ENCODE measurements around the gene ABHD18.
A peak's percentile ranks its signal among the peaks of the same experiment; 100 is the strongest.

ABHD18 gene

DNA sequence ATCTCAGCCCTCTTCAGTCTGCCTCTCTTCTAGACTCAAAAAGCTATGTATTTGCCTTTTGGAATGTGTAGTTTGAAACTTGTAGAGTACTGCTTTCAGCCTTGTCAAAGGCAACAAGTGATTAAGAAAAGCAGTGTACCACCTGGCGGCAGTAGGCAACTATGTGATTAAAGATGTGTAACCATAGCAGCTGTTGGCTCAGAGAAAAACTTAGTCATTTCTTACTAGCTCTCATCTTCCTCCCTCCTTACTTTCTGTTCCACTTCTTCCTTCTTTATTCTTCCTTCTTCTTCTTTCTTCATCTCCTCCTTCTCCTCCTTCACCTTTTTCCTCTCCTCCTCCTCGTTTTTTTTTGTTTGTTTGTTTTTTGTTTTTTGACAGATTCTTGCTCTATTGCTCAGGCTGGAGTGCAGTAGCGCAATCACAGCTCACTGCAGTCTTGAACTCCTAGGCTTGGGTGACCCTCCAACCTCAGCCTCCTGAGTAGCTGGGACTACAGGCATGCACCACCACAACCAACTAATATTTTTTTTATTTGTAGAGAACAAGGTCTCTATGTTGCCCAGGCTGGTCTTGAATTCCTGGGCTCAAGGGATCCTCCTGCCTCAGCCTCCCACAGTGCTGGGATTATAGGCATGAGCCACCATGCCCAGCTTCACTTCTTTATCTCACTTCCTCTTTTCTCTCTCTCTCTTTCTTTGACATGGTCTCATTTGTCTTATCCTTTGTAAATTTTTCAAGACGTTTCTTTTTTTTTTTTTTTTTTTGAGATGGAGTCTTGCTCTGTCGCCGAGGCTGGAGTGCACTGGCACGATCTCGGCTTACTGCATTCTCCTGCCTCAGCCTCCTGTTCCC lies 32.6 kb downstream of the ABHD18 start:
- TF ChIP-seq TOX (CRISPR knock-in tag; IDR thresholded peaks at IDR 0.05; ENCODE audit: borderline replicate concordance) (no peak), ZFP30 (CRISPR knock-in tag; IDR thresholded peaks at IDR 0.05) (no peak), CSDC2 (CRISPR knock-in tag; IDR thresholded peaks at IDR 0.05) (no peak)
- peak; percentile 62; the same call in 2 of the 3 replicates for ATAC-seq

DNA sequence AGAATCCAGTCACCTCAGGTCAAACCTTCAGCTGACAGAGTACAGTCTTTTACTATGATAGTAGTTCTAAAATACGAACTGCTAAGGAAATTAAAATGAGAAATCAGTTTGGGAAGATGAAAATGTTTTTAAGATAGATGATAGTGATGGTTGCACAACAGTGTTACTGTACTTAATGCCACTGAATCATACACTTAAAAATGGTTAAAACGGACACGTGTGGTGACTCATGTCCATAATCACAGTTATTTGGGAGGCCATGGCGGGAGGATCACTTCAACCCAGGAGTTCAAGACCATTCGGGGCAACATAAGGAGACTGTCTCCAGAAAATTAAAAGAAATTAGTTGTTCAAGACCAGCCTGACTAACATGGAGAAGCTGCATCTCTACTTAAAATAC lies 41.4 kb downstream of the ABHD18 start:
- no peak for TF ChIP-seq ISL1 (CRISPR knock-in tag; IDR thresholded peaks at IDR 0.05)
- TF ChIP-seq TOX (CRISPR knock-in tag; IDR thresholded peaks at IDR 0.05; ENCODE audit: borderline replicate concordance) = no peak
- no peak for TF ChIP-seq PPARA (CRISPR knock-in tag; IDR thresholded peaks at IDR 0.05; ENCODE audit: borderline replicate concordance)
- no peak for TF ChIP-seq ZNF8 (CRISPR knock-in tag; IDR thresholded peaks at IDR 0.05)
- TF ChIP-seq ZNF565 (CRISPR knock-in tag; conservative IDR thresholded peaks at IDR 0.05; ENCODE audit: low read depth) = no peak
- TF ChIP-seq RARB (CRISPR knock-in tag; IDR thresholded peaks at IDR 0.05) = no peak
- TF ChIP-seq GLIS3 (CRISPR knock-in tag; IDR thresholded peaks at IDR 0.05) = no peak
- no peak for TF ChIP-seq SNAI2 (CRISPR knock-in tag; IDR thresholded peaks at IDR 0.05)
- TF ChIP-seq ZC3H10 (CRISPR knock-in tag; IDR thresholded peaks at IDR 0.05) = no peak
- no peak for TF ChIP-seq ZFP3 (CRISPR knock-in tag; IDR thresholded peaks at IDR 0.05)
- ATAC-seq = no peak

DNA sequence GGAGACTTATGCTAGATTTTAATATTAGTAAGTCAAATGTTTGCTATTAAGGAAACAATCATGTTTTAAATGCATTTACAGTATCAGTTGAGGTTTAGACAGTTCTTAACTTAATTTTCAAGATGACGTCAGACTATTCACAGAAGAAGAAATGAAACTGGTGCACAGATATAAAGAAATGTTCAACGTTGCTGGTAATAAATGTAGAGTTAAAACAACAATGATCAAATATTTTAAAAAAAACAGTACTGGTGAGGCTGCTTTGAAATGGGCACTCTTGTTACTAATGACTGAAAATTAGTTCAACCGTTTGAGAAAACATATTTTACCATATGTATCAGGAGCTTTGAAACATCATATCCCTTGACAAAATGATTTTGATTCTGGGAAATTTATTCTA lies 44.2 kb downstream of the ABHD18 start:
- ATAC-seq = no peak
- no peak for TF ChIP-seq ZFP3 (CRISPR knock-in tag; IDR thresholded peaks at IDR 0.05)
- TF ChIP-seq, protein P1, sequence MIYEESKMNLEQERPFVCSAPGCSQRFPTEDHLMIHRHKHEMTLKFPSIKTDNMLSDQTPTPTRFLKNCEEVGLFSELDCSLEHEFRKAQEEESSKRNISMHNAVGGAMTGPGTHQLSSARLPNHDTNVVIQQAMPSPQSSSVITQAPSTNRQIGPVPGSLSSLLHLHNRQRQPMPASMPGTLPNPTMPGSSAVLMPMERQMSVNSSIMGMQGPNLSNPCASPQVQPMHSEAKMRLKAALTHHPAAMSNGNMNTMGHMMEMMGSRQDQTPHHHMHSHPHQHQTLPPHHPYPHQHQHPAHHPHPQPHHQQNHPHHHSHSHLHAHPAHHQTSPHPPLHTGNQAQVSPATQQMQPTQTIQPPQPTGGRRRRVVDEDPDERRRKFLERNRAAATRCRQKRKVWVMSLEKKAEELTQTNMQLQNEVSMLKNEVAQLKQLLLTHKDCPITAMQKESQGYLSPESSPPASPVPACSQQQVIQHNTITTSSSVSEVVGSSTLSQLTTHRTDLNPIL (CRISPR knock-in tag; IDR thresholded peaks at IDR 0.05; ENCODE audit: low read depth) = 0 out of 2 replicates have a peak, but pooled peaks have one; percentile 33

DNA sequence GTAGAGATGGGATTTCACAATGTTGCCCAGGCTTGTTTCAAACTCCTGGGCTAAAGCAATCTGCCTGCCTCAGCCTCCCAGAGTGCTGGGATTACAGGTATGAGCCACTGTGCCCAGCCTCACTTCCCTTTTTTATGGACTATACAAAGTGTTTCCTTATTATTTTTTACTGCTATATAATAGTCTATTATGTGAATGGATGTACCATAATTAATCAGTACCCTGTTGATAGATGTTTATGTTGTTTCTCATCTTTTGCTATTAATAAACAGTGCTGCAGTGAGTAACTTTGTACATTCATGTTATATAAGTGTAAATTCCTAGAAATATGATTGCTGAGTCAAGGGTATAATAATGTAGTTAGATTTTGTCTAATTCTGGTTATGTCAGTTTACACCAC lies 60.1 kb downstream of the ABHD18 start:
- TF ChIP-seq CSDC2 (CRISPR knock-in tag; IDR thresholded peaks at IDR 0.05) (no peak), ZNF8 (CRISPR knock-in tag; IDR thresholded peaks at IDR 0.05) (peak; percentile 90), SNAI2 (CRISPR knock-in tag; IDR thresholded peaks at IDR 0.05) (no peak), TCF4 (CRISPR knock-in tag; IDR thresholded peaks at IDR 0.05; ENCODE audit: borderline replicate concordance) (no peak)
- TF ChIP-seq, protein P1 (CRISPR knock-in tag; IDR thresholded peaks at IDR 0.05; ENCODE audit: low read depth) = no peak
- no peak for ATAC-seq

DNA sequence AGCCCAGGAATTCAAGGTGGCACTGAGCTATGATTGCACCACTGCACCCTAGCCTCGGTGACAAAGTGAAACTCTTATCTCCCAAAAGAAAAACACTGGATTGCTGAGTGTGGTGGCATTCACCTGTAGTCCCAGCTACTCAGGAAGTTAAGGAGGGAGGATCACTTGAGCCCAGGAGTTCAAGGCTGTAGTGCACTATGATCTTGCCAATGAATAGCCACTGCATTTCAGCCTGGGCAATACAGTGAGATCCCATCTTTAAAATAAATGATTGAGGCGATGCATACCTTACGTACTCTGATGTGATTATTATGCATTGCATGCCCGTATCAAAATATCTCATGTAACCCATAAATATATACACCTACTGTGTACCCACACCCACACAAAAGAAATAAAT lies 64.7 kb downstream of the ABHD18 start:
- no peak for ATAC-seq
- TF ChIP-seq RARB (CRISPR knock-in tag; IDR thresholded peaks at IDR 0.05) = no peak
- TF ChIP-seq ISL1 (CRISPR knock-in tag; IDR thresholded peaks at IDR 0.05) = no peak
- TF ChIP-seq ZNF8 (CRISPR knock-in tag; IDR thresholded peaks at IDR 0.05) = no peak
- TF ChIP-seq OSR1 (CRISPR knock-in tag; IDR thresholded peaks at IDR 0.05) = no peak
- TF ChIP-seq CSDC2 (CRISPR knock-in tag; IDR thresholded peaks at IDR 0.05) = no peak
- TF ChIP-seq, protein P2, sequence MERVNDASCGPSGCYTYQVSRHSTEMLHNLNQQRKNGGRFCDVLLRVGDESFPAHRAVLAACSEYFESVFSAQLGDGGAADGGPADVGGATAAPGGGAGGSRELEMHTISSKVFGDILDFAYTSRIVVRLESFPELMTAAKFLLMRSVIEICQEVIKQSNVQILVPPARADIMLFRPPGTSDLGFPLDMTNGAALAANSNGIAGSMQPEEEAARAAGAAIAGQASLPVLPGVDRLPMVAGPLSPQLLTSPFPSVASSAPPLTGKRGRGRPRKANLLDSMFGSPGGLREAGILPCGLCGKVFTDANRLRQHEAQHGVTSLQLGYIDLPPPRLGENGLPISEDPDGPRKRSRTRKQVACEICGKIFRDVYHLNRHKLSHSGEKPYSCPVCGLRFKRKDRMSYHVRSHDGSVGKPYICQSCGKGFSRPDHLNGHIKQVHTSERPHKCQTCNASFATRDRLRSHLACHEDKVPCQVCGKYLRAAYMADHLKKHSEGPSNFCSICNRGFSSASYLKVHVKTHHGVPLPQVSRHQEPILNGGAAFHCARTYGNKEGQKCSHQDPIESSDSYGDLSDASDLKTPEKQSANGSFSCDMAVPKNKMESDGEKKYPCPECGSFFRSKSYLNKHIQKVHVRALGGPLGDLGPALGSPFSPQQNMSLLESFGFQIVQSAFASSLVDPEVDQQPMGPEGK (CRISPR knock-in tag; IDR thresholded peaks at IDR 0.05; ENCODE audit: borderline replicate concordance) = no peak
- no peak for TF ChIP-seq ZNF70 (CRISPR knock-in tag; IDR thresholded peaks at IDR 0.05)
- TF ChIP-seq ZFP30 (CRISPR knock-in tag; IDR thresholded peaks at IDR 0.05) = no peak
- no peak for TF ChIP-seq ZNF565 (CRISPR knock-in tag; conservative IDR thresholded peaks at IDR 0.05; ENCODE audit: low read depth)
- no peak for TF ChIP-seq ZC3H10 (CRISPR knock-in tag; IDR thresholded peaks at IDR 0.05)
- TF ChIP-seq, protein P3, sequence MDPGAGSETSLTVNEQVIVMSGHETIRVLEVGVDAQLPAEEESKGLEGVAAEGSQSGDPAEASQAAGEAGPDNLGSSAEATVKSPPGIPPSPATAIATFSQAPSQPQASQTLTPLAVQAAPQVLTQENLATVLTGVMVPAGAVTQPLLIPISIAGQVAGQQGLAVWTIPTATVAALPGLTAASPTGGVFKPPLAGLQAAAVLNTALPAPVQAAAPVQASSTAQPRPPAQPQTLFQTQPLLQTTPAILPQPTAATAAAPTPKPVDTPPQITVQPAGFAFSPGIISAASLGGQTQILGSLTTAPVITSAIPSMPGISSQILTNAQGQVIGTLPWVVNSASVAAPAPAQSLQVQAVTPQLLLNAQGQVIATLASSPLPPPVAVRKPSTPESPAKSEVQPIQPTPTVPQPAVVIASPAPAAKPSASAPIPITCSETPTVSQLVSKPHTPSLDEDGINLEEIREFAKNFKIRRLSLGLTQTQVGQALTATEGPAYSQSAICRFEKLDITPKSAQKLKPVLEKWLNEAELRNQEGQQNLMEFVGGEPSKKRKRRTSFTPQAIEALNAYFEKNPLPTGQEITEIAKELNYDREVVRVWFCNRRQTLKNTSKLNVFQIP (CRISPR knock-in tag; IDR thresholded peaks at IDR 0.05; ENCODE audit: borderline replicate concordance, low read depth) = no peak
- TF ChIP-seq, protein P1 (CRISPR knock-in tag; IDR thresholded peaks at IDR 0.05; ENCODE audit: low read depth) = no peak
- TF ChIP-seq ESRRG (CRISPR knock-in tag; IDR thresholded peaks at IDR 0.05) = no peak
- TF ChIP-seq TOX (CRISPR knock-in tag; IDR thresholded peaks at IDR 0.05; ENCODE audit: borderline replicate concordance) = no peak
- TF ChIP-seq ZFP3 (CRISPR knock-in tag; IDR thresholded peaks at IDR 0.05) = no peak
- TF ChIP-seq, protein P4, sequence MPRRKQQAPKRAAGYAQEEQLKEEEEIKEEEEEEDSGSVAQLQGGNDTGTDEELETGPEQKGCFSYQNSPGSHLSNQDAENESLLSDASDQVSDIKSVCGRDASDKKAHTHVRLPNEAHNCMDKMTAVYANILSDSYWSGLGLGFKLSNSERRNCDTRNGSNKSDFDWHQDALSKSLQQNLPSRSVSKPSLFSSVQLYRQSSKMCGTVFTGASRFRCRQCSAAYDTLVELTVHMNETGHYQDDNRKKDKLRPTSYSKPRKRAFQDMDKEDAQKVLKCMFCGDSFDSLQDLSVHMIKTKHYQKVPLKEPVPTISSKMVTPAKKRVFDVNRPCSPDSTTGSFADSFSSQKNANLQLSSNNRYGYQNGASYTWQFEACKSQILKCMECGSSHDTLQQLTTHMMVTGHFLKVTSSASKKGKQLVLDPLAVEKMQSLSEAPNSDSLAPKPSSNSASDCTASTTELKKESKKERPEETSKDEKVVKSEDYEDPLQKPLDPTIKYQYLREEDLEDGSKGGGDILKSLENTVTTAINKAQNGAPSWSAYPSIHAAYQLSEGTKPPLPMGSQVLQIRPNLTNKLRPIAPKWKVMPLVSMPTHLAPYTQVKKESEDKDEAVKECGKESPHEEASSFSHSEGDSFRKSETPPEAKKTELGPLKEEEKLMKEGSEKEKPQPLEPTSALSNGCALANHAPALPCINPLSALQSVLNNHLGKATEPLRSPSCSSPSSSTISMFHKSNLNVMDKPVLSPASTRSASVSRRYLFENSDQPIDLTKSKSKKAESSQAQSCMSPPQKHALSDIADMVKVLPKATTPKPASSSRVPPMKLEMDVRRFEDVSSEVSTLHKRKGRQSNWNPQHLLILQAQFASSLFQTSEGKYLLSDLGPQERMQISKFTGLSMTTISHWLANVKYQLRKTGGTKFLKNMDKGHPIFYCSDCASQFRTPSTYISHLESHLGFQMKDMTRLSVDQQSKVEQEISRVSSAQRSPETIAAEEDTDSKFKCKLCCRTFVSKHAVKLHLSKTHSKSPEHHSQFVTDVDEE (CRISPR knock-in tag; IDR thresholded peaks at IDR 0.05) = no peak
- no peak for TF ChIP-seq GLIS3 (CRISPR knock-in tag; IDR thresholded peaks at IDR 0.05)
- no peak for TF ChIP-seq TCF4 (CRISPR knock-in tag; IDR thresholded peaks at IDR 0.05; ENCODE audit: borderline replicate concordance)
